Rectal smooth muscle tissue (tissue), 1 donor: ENCODE data around the gene NCAPD3.
A peak's percentile ranks its signal among the peaks of the same experiment; 100 is the strongest.

Source experiments
- H3K27ac ChIP-seq: one replicate; pipeline ENCODE4 v1.7.0; 2013; ENCODE audit warnings: low read depth, low read length, inconsistent platforms
- H3K27me3 ChIP-seq: one replicate; pipeline ENCODE4 v1.7.0; 2013; ENCODE audit warnings: low read length; ENCODE audit not compliant: control insufficient read depth, insufficient read depth
- H3K36me3 ChIP-seq: one replicate; pipeline ENCODE4 v1.7.0; 2013; ENCODE audit warnings: low read length; ENCODE audit not compliant: control insufficient read depth, insufficient read depth
- H3K4me1 ChIP-seq: one replicate; pipeline ENCODE4 v1.7.0; 2013; ENCODE audit warnings: low read length; ENCODE audit not compliant: control insufficient read depth, insufficient read depth
- H3K4me3 ChIP-seq: one replicate; pipeline ENCODE4 v1.7.0; 2013; ENCODE audit warnings: low read length
- H3K9ac ChIP-seq: one replicate; pipeline ENCODE4 v1.7.0; 2013; ENCODE audit warnings: low read length

NCAPD3 gene

GRCh38 chr11:134144744-134145143, 79.0 kb downstream of the NCAPD3 start:
- no peaks in the 10 kb centered on the region for H3K27me3 ChIP-seq

GRCh38 chr11:134143801-134144200, 80.0 kb downstream of the NCAPD3 start:
- no peak overlapping the region for H3K27ac ChIP-seq
- no peak overlapping the region for H3K4me3 ChIP-seq
- no peaks in the 10 kb centered on the region for H3K27me3 ChIP-seq
- peaks cover 9% of the 10 kb centered on the region for H3K4me1 ChIP-seq
- no peak overlapping the region for H3K9ac ChIP-seq
- H3K36me3 ChIP-seq = peaks cover 5% of the 10 kb centered on the region

More at GRCh38 chr11:134144744-134145143, 79.0 kb downstream of the NCAPD3 start:
- Histone ChIP-seq H3K9ac (no peak overlapping the region), H3K4me3 (no peak overlapping the region), H3K4me1 (no peaks in the 10 kb centered on the region), H3K27ac (no peak overlapping the region), H3K36me3 (peaks cover 12% of the 10 kb centered on the region)

DNA sequence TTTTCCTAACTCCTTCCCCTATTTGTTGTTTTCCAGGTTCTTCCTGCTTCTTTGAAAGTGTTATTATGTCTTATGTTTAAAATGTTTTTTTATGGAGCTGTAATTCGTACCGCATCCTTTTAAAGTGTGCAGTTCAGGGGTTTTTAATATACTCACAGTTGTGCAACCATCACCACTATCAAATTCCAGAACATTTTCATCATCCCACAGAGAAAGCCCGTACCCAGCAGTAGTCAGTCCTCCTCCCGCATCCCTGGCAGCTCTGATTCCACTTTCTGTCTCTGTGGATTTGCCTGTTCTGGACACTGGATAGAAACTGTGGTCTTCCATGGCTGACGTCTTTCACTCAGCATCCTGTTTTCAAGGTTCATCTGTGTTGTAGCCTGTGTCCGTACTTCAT, 81.2 kb downstream of the NCAPD3 start:
- Histone ChIP-seq H3K27ac (no peak overlapping the region), H3K4me3 (no peak overlapping the region), H3K36me3 (peaks cover 5% of the 10 kb centered on the region), H3K4me1 (peaks cover 11% of the 10 kb centered on the region), H3K9ac (no peak overlapping the region), H3K27me3 (no peaks in the 10 kb centered on the region)

DNA sequence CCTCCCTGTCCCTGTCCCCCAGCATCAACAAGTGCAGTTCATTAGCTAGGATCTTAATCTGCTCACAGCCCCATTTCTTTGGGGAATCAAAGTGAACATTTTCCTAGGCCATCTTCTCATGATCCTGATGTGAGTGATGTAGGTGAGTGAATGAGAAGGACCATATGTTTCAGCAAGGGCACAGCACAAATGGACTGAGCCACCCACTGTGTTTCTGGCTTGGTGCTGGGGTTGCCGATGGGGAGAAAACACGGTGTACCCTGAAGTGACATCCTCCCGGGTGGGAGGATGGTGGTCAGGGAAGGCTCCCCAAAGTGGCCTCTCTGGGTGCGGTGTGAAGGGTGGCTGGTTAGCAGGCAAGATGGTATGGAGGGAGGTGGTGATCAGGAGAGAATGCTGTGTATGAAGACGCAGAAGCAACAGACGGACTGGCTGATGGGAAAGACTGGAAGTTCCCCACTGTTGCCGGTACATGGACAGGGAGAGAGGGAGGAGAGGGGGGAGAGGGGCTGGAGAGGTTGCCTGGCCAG, 82.7 kb downstream of the NCAPD3 start:
- H3K4me3 ChIP-seq = no peak overlapping the region
- H3K27ac ChIP-seq = no peak overlapping the region
- peaks cover 11% of the 10 kb centered on the region for H3K4me1 ChIP-seq
- H3K36me3 ChIP-seq = peaks cover 5% of the 10 kb centered on the region
- H3K9ac ChIP-seq = no peak overlapping the region
- no peaks in the 10 kb centered on the region for H3K27me3 ChIP-seq

DNA sequence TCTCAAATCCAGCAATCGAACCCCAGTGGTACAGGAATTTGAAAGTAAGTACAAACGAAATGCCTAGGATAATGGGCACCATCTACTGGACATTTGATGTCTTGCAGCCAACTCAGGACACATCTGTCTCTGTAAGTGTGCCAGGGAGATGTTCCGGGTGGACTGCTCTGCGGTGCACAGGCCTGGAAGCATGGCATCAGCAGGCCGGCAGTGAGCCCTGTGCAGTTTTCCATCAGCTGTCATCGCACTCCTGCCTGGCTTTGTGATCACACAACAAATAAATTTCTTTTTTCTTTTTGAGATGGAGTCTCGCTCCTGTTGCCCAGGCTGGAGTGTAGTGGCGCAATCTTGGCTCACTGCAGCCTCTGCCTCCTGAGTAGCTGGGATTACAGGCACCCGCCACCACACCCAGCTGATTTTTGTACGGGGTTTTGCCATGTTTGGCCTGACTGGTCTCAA, 83.9 kb downstream of the NCAPD3 start:
- peak overlapping the region; percentile 85 for H3K27ac ChIP-seq
- no peaks in the 10 kb centered on the region for H3K27me3 ChIP-seq
- peak overlapping the region; percentile 10 for H3K9ac ChIP-seq
- peaks cover 5% of the 10 kb centered on the region for H3K36me3 ChIP-seq
- peaks cover 11% of the 10 kb centered on the region for H3K4me1 ChIP-seq
- no peak overlapping the region for H3K4me3 ChIP-seq

GRCh38 chr11:134139303-134139872, 84.4 kb downstream of the NCAPD3 start:
- Histone ChIP-seq H3K9ac (peak overlapping the region; percentile 10), H3K27ac (peak overlapping the region; percentile 85), H3K27me3 (no peaks in the 10 kb centered on the region), H3K4me1 (peaks cover 11% of the 10 kb centered on the region), H3K36me3 (peaks cover 2% of the 10 kb centered on the region), H3K4me3 (no peak overlapping the region)

DNA sequence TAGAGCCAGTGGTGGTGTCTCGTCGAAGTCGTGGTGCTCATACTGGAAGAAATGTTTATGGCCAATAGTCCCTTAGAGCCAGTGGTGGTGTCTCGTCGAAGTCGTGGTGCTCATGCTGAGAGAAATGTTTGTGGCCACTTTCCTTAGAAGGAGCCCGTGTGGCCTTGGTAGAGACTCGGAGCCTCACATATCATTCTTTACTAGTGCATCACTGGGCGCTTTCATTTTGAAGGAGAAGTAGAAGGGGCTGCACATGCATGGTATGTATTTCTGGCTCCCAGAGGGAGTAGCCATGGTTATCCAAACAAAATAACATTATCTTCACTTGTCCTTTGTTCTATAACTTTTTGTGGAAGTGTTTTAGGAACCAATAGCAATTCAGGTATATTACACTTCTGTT, 85.4 kb downstream of the NCAPD3 start:
- no peak overlapping the region for H3K4me3 ChIP-seq
- no peak overlapping the region for H3K9ac ChIP-seq
- no peak overlapping the region for H3K27ac ChIP-seq
- H3K4me1 ChIP-seq = peaks cover 11% of the 10 kb centered on the region
- no peaks in the 10 kb centered on the region for H3K27me3 ChIP-seq
- no peaks in the 10 kb centered on the region for H3K36me3 ChIP-seq

- Histone ChIP-seq H3K27me3 (no peaks in the 10 kb centered on the region), H3K9ac (no peak overlapping the region), H3K4me3 (no peak overlapping the region), H3K27ac (no peak overlapping the region), H3K36me3 (no peaks in the 10 kb centered on the region), H3K4me1 (peaks cover 5% of the 10 kb centered on the region)
Observed at GRCh38 chr11:134134167-134134566, 89.6 kb downstream of the NCAPD3 start.

GRCh38 chr11:134132808-134133207, 91.0 kb downstream of the NCAPD3 start:
- no peaks in the 10 kb centered on the region for H3K27me3 ChIP-seq
- no peak overlapping the region for H3K27ac ChIP-seq
- no peak overlapping the region for H3K4me3 ChIP-seq
- no peaks in the 10 kb centered on the region for H3K4me1 ChIP-seq
- no peaks in the 10 kb centered on the region for H3K36me3 ChIP-seq
- H3K9ac ChIP-seq = no peak overlapping the region

DNA sequence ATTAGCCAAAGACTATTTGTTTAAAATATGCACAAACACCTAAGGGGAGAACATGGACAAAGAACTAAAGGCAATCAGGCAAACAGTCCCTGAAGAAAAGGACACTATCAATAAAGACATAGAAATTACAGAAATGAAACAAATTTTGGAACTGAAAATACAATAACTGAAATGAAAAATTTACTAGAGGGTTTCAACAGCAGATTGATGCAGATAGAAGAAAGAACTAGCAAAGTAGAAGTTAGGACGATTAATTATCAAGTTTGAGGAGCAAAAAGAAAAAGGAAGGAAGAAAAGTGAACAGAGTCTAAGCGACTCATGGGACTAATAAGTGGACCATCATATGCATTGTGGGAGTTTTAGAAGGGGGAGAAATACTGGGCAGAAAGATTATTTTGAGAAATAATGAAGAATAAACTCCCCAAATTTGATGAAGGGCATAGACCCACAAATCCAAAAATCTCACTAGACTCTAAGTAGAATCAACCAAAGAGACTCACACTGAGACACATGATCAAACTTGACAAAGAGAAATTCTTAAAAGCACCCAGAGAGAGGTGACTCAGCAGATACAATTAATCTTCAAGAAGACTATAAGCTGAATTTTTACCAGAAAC, 92.0 kb downstream of the NCAPD3 start:
- Histone ChIP-seq H3K27ac (no peak overlapping the region), H3K4me3 (no peak overlapping the region), H3K36me3 (no peaks in the 10 kb centered on the region), H3K27me3 (no peaks in the 10 kb centered on the region), H3K4me1 (peaks cover 3% of the 10 kb centered on the region), H3K9ac (no peak overlapping the region)

GRCh38 chr11:134126217-134126822, 97.4 kb downstream of the NCAPD3 start:
- peak overlapping the region; percentile 60 for H3K27ac ChIP-seq
- H3K36me3 ChIP-seq = no peaks in the 10 kb centered on the region
- H3K4me1 ChIP-seq = peaks cover 29% of the 10 kb centered on the region
- no peak overlapping the region for H3K4me3 ChIP-seq
- no peak overlapping the region for H3K9ac ChIP-seq
- H3K27me3 ChIP-seq = no peaks in the 10 kb centered on the region

GRCh38 chr11:134125507-134125906, 98.3 kb downstream of the NCAPD3 start:
- peaks cover 37% of the 10 kb centered on the region for H3K4me1 ChIP-seq
- H3K27me3 ChIP-seq = no peaks in the 10 kb centered on the region
- H3K4me3 ChIP-seq = peak overlapping the region; percentile 55
- H3K36me3 ChIP-seq = no peaks in the 10 kb centered on the region
- H3K9ac ChIP-seq = no peak overlapping the region
- H3K27ac ChIP-seq = peak overlapping the region; percentile 60
